ENCODE data around the gene SSX2IP. TPM values are rescaled to one million over a fixed set of nuclear protein-coding genes. Genes with fewer than 3 reads are reported as not detected.

The SSX2IP gene
- total and polyA plus RNA-seq, 9 of the 15 experiments (the other 6 are each of a cell fraction or from before 2014, with no cell fraction given), result 20.6 to 96.7 (median 61.7) TPM

DNA sequence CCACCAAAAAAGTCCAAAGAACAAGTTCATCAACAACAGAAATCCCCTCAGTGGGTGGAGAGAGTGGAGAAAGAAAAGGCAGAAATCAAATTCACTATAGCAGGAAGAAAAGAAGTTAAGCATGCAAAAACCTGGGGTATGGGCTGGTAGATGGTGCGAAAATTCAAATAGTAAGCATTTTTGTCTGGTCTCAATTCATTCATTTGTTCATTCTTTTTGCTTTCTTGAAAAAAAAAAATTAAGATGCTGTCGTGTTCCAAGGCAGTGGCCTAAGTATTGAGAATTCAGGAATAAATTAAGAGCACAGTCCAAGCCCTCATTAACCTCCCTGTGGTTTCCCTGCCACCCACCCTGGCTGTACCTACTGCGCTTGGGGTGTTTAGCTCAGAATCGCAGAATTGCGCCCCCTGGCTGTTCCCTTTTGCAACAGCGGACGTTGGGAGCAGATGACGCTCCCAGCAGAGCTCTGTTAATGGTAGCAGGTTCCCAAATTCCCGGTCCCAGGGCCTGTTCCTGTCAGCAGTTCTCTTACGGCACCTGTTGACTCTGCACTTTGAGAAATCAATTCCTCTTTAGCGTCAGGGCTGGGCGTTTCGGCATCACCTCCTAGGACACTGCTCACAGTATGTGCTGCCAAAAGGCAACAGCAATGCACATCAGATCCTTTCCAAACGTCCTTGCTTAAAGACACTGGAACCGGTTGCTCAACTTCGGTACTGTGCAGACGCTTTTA lies 34.0 kb upstream of the SSX2IP start (continued):
- TF ChIP-seq POLR2AphosphoS2 (IDR thresholded peaks at IDR 0.05; ENCODE audit: low read length) (no peak), C11orf30 (IDR thresholded peaks at IDR 0.05; ENCODE audit: low read depth) (peak; percentile 63), TRIM24 (IDR thresholded peaks at IDR 0.05) (no peak), ATF1 (CRISPR knock-in tag; IDR thresholded peaks at IDR 0.05) (no peak), ATF1 (tag; IDR thresholded peaks at IDR 0.05) (peak; percentile 43; the same call in 1 of the 2 replicates), POLR2G (IDR thresholded peaks at IDR 0.05; ENCODE audit: low read depth, low read length) (no peak), THRAP3 (IDR thresholded peaks at IDR 0.05; ENCODE audit: borderline replicate concordance) (0 out of 2 replicates have a peak, but pooled peaks have one; percentile 10), TGIF2 (CRISPR knock-in tag; IDR thresholded peaks at IDR 0.05) (no peak), ZKSCAN1 (IDR thresholded peaks at IDR 0.05; ENCODE audit: low read depth, low read length) (peak; percentile 80; the same call in 1 of the 2 replicates), JUN (IDR thresholded peaks at IDR 0.05; ENCODE audit: borderline replicate concordance, low read depth, low read length) (no peak), JUN (CRISPR knock-in tag; IDR thresholded peaks at IDR 0.05; ENCODE audit: borderline replicate concordance) (no peak), RBFOX2 (IDR thresholded peaks at IDR 0.05; ENCODE audit: low read depth, low read length) (no peak), CEBPZ (IDR thresholded peaks at IDR 0.05; ENCODE audit: borderline replicate concordance, low read depth, low read length) (no peak), HDAC3 (IDR thresholded peaks at IDR 0.05; ENCODE audit: borderline replicate concordance, partially characterized antibody) (no peak), ZNF766 (CRISPR knock-in tag; conservative IDR thresholded peaks at IDR 0.05) (no peak), RBM25 (IDR thresholded peaks at IDR 0.05; ENCODE audit: low read depth, low read length, severe bottlenecking) (no peak), HIVEP1 (CRISPR knock-in tag; IDR thresholded peaks at IDR 0.05) (no peak), MTA3 (IDR thresholded peaks at IDR 0.05; ENCODE audit: borderline replicate concordance) (no peak), CHD1 (IDR thresholded peaks at IDR 0.05; ENCODE audit: low read length) (no peak)
- TF ChIP-seq, protein P1, sequence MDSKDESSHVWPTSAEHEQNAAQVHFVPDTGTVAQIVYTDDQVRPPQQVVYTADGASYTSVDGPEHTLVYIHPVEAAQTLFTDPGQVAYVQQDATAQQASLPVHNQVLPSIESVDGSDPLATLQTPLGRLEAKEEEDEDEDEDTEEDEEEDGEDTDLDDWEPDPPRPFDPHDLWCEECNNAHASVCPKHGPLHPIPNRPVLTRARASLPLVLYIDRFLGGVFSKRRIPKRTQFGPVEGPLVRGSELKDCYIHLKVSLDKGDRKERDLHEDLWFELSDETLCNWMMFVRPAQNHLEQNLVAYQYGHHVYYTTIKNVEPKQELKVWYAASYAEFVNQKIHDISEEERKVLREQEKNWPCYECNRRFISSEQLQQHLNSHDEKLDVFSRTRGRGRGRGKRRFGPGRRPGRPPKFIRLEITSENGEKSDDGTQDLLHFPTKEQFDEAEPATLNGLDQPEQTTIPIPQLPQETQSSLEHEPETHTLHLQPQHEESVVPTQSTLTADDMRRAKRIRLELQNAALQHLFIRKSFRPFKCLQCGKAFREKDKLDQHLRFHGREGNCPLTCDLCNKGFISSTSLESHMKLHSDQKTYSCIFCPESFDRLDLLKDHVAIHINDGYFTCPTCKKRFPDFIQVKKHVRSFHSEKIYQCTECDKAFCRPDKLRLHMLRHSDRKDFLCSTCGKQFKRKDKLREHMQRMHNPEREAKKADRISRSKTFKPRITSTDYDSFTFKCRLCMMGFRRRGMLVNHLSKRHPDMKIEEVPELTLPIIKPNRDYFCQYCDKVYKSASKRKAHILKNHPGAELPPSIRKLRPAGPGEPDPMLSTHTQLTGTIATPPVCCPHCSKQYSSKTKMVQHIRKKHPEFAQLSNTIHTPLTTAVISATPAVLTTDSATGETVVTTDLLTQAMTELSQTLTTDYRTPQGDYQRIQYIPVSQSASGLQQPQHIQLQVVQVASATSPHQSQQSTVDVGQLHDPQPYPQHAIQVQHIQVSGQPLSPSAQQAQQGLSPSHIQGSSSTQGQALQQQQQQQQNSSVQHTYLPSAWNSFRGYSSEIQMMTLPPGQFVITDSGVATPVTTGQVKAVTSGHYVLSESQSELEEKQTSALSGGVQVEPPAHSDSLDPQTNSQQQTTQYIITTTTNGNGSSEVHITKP (IDR thresholded peaks at IDR 0.05; ENCODE audit: partially characterized antibody), result no peak
- TF ChIP-seq, protein P2, sequence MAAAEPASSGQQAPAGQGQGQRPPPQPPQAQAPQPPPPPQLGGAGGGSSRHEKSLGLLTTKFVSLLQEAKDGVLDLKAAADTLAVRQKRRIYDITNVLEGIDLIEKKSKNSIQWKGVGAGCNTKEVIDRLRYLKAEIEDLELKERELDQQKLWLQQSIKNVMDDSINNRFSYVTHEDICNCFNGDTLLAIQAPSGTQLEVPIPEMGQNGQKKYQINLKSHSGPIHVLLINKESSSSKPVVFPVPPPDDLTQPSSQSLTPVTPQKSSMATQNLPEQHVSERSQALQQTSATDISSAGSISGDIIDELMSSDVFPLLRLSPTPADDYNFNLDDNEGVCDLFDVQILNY (CRISPR knock-in tag; IDR thresholded peaks at IDR 0.05), result no peak

All from K562 (cell line).